Measurements from ENCODE around the gene EBI3.

- TF ChIP-seq CTCF (optimal IDR thresholded peaks at IDR 0.05 in 1 of 3, IDR thresholded peaks at IDR 0.05 in 1 of 3, conservative IDR thresholded peaks at IDR 0.05 in 1 of 3; ENCODE audit: extremely low read depth in 1 of 3, insufficient read depth in 2 of 3, low read length in 3 of 3) (no peak), EZH2 (IDR thresholded peaks at IDR 0.05; ENCODE audit: low read length) (no peak)
These were observed 35.0 kb upstream of the EBI3 start for GRCh38 chr19:4194353-4194752.
